Activated naive CD8-positive, alpha-beta T cell treated with anti-CD3 and anti-CD28 coated beads, Interleukin-2, amount 50 U/mL, for 24 hours (primary cell): Measurements from ENCODE around the gene NRP2.

Experiments
- ATAC-seq: fragments of 150-1000 bp; cut with Tn5 transposase; one replicate; pipeline ENCODE4 v1.10.0; 2021
- DNase-seq: peaks from one replicate; pipeline ENCODE4 v3.0.0; 2021
- H3K27ac Mint-ChIP-seq: one replicate; pipeline ENCODE4 v1.8.0; 2021; ENCODE audit warnings: mild to moderate bottlenecking, mixed read lengths
- H3K27me3 Mint-ChIP-seq: one replicate; pipeline ENCODE4 v1.8.0; 2021; ENCODE audit warnings: mixed read lengths
- H3K36me3 Mint-ChIP-seq: one replicate; pipeline ENCODE4 v1.8.0; 2021; ENCODE audit warnings: low read depth, mixed read lengths
- H3K4me1 Mint-ChIP-seq: one replicate; pipeline ENCODE4 v1.8.0; 2021; ENCODE audit warnings: mixed read lengths
- H3K4me3 Mint-ChIP-seq: one replicate; pipeline ENCODE4 v1.8.0; 2021; ENCODE audit warnings: mild to moderate bottlenecking, moderate library complexity, mixed read lengths
- H3K9me3 Mint-ChIP-seq: one replicate; pipeline ENCODE4 v1.8.0; 2021; ENCODE audit warnings: mixed read lengths

The NRP2 gene

GRCh38 chr2:205704127-205704741 lies 21.9 kb downstream of the NRP2 start:
- ATAC-seq (no peak), DNase-seq (no peak)
- Mint-ChIP-seq H3K4me1 (peaks cover 53% of the 10 kb centered on the region), H3K27me3 (no peaks in the 10 kb centered on the region), H3K9me3 (no peaks in the 10 kb centered on the region), H3K4me3 (no peak overlapping the region), H3K36me3 (no peaks in the 10 kb centered on the region), H3K27ac (no peak overlapping the region)

- H3K27ac Mint-ChIP-seq, result peak overlapping the region; percentile 80
Measured at GRCh38 chr2:205705511-205706349, 23.4 kb downstream of the NRP2 start.

GRCh38 chr2:205706769-205707381 lies 24.6 kb downstream of the NRP2 start:
- no peak overlapping the region for H3K4me3 Mint-ChIP-seq
- peak overlapping the region; percentile 89 for H3K27ac Mint-ChIP-seq

More at GRCh38 chr2:205705511-205706349, 23.4 kb downstream of the NRP2 start:
- no peak overlapping the region for H3K4me3 Mint-ChIP-seq
- no peak for DNase-seq
- ATAC-seq, result no peak
- H3K4me1 Mint-ChIP-seq, result peaks cover 45% of the 10 kb centered on the region
- no peaks in the 10 kb centered on the region for H3K36me3 Mint-ChIP-seq
- no peaks in the 10 kb centered on the region for H3K27me3 Mint-ChIP-seq
- no peaks in the 10 kb centered on the region for H3K9me3 Mint-ChIP-seq

GRCh38 chr2:205708231-205708631 lies 25.9 kb downstream of the NRP2 start:
- H3K27me3 Mint-ChIP-seq, result no peaks in the 10 kb centered on the region
- ATAC-seq (no peak), DNase-seq (no peak)
- H3K27ac Mint-ChIP-seq, result no peak overlapping the region
- no peaks in the 10 kb centered on the region for H3K36me3 Mint-ChIP-seq
- H3K4me3 Mint-ChIP-seq, result no peak overlapping the region
- H3K9me3 Mint-ChIP-seq, result no peaks in the 10 kb centered on the region
- peaks cover 55% of the 10 kb centered on the region for H3K4me1 Mint-ChIP-seq

More at GRCh38 chr2:205706769-205707381, 24.6 kb downstream of the NRP2 start:
- Mint-ChIP-seq H3K27me3 (no peaks in the 10 kb centered on the region), H3K36me3 (no peaks in the 10 kb centered on the region), H3K9me3 (no peaks in the 10 kb centered on the region), H3K4me1 (peaks cover 43% of the 10 kb centered on the region)
- DNase-seq, result peak; percentile 42
- peak; percentile 92 for ATAC-seq

- no peaks in the 10 kb centered on the region for H3K9me3 Mint-ChIP-seq
- H3K27ac Mint-ChIP-seq, result peak overlapping the region; percentile 47
- H3K27me3 Mint-ChIP-seq, result no peaks in the 10 kb centered on the region
- H3K4me1 Mint-ChIP-seq, result peaks cover 66% of the 10 kb centered on the region
- no peak overlapping the region for H3K4me3 Mint-ChIP-seq
- no peaks in the 10 kb centered on the region for H3K36me3 Mint-ChIP-seq
- no peak for ATAC-seq
- DNase-seq, result no peak
Measured at GRCh38 chr2:205709319-205709718, 27.0 kb downstream of the NRP2 start.

GRCh38 chr2:205712508-205712907 lies 30.2 kb downstream of the NRP2 start:
- ATAC-seq, result peak; percentile 86
- H3K27ac Mint-ChIP-seq, result peak overlapping the region; percentile 64
- peaks cover 70% of the 10 kb centered on the region for H3K4me1 Mint-ChIP-seq
- DNase-seq, result peak; percentile 26
- no peaks in the 10 kb centered on the region for H3K9me3 Mint-ChIP-seq
- H3K4me3 Mint-ChIP-seq, result peak overlapping the region; percentile 22
- no peaks in the 10 kb centered on the region for H3K36me3 Mint-ChIP-seq
- H3K27me3 Mint-ChIP-seq, result no peaks in the 10 kb centered on the region

- no peak for ATAC-seq
- H3K27me3 Mint-ChIP-seq, result peaks cover 2% of the 10 kb centered on the region
- H3K4me1 Mint-ChIP-seq, result peaks cover 67% of the 10 kb centered on the region
- no peaks in the 10 kb centered on the region for H3K36me3 Mint-ChIP-seq
- H3K27ac Mint-ChIP-seq, result peak overlapping the region; percentile 24
- no peak for DNase-seq
- no peaks in the 10 kb centered on the region for H3K9me3 Mint-ChIP-seq
- H3K4me3 Mint-ChIP-seq, result no peak overlapping the region
Measured at GRCh38 chr2:205713086-205713485, 30.8 kb downstream of the NRP2 start.

GRCh38 chr2:205714058-205714776 lies 31.9 kb downstream of the NRP2 start:
- no peaks in the 10 kb centered on the region for H3K36me3 Mint-ChIP-seq
- DNase-seq (no peak), ATAC-seq (peak; percentile 51)
- peak overlapping the region; percentile 59 for H3K27ac Mint-ChIP-seq
- H3K27me3 Mint-ChIP-seq, result peaks cover 4% of the 10 kb centered on the region
- no peaks in the 10 kb centered on the region for H3K9me3 Mint-ChIP-seq
- peaks cover 67% of the 10 kb centered on the region for H3K4me1 Mint-ChIP-seq
- no peak overlapping the region for H3K4me3 Mint-ChIP-seq

GRCh38 chr2:205714789-205715720 lies 32.8 kb downstream of the NRP2 start:
- peaks cover 4% of the 10 kb centered on the region for H3K27me3 Mint-ChIP-seq
- H3K27ac Mint-ChIP-seq, result peak overlapping the region; percentile 59
- peaks cover 68% of the 10 kb centered on the region for H3K4me1 Mint-ChIP-seq
- no peak for DNase-seq
- no peaks in the 10 kb centered on the region for H3K36me3 Mint-ChIP-seq
- H3K4me3 Mint-ChIP-seq, result no peak overlapping the region
- ATAC-seq, result no peak
- H3K9me3 Mint-ChIP-seq, result no peaks in the 10 kb centered on the region

- no peaks in the 10 kb centered on the region for H3K9me3 Mint-ChIP-seq
- no peak for DNase-seq
Measured at GRCh38 chr2:205715831-205716525, 33.7 kb downstream of the NRP2 start.

GRCh38 chr2:205717175-205717846 lies 35.0 kb downstream of the NRP2 start:
- Mint-ChIP-seq H3K27ac (no peak overlapping the region), H3K36me3 (no peaks in the 10 kb centered on the region), H3K27me3 (peaks cover 4% of the 10 kb centered on the region), H3K4me3 (no peak overlapping the region), H3K9me3 (no peaks in the 10 kb centered on the region), H3K4me1 (peaks cover 58% of the 10 kb centered on the region)
- ATAC-seq, result no peak
- no peak for DNase-seq

More at GRCh38 chr2:205715831-205716525, 33.7 kb downstream of the NRP2 start:
- Mint-ChIP-seq H3K27ac (no peak overlapping the region), H3K4me1 (peaks cover 70% of the 10 kb centered on the region), H3K36me3 (no peaks in the 10 kb centered on the region), H3K4me3 (no peak overlapping the region), H3K27me3 (peaks cover 4% of the 10 kb centered on the region)
- no peak for ATAC-seq

- Mint-ChIP-seq H3K9me3 (no peaks in the 10 kb centered on the region), H3K4me3 (no peak overlapping the region), H3K27me3 (peaks cover 4% of the 10 kb centered on the region), H3K27ac (peak overlapping the region; percentile 31), H3K36me3 (no peaks in the 10 kb centered on the region), H3K4me1 (peaks cover 51% of the 10 kb centered on the region)
- no peak for ATAC-seq
- DNase-seq, result no peak
Measured at GRCh38 chr2:205717999-205718398, 35.7 kb downstream of the NRP2 start.

GRCh38 chr2:205719847-205720246 lies 37.5 kb downstream of the NRP2 start:
- Mint-ChIP-seq H3K36me3 (no peaks in the 10 kb centered on the region), H3K27ac (no peak overlapping the region), H3K4me1 (peaks cover 32% of the 10 kb centered on the region), H3K27me3 (peaks cover 4% of the 10 kb centered on the region), H3K4me3 (no peak overlapping the region), H3K9me3 (no peaks in the 10 kb centered on the region)
- DNase-seq (no peak), ATAC-seq (no peak)
